Activated T-cell treated with anti-CD3 and anti-CD28 coated beads, Interleukin-2, amount 50 U/mL, for 24 hours (primary cell): ENCODE results near the gene SOX12.
"Not testable (repeated sequence)": the region's sequence is repeated elsewhere in the genome, so short reads cannot be mapped to it uniquely, and the experiment has no call there.

ENCODE experiments used
- DNase-seq: peaks from one replicate; pipeline ENCODE4 v3.0.0-alpha.2; 2020
- H3K27ac Mint-ChIP-seq: 2 replicates; pipeline ENCODE4 v1.8.0; 2020; ENCODE audit warnings: mild to moderate bottlenecking, mixed read lengths
- H3K27me3 Mint-ChIP-seq: 2 replicates; pipeline ENCODE4 v1.8.0; 2020; ENCODE audit warnings: mixed read lengths
- H3K36me3 Mint-ChIP-seq: 2 replicates; pipeline ENCODE4 v1.8.0; 2020; ENCODE audit warnings: low read depth, mixed read lengths
- H3K4me1 Mint-ChIP-seq: 2 replicates; pipeline ENCODE4 v1.8.0; 2020; ENCODE audit warnings: low read depth, mixed read lengths
- H3K4me3 Mint-ChIP-seq: 2 replicates; pipeline ENCODE4 v1.8.0; 2020; ENCODE audit warnings: mild to moderate bottlenecking, moderate library complexity, mixed read lengths
- H3K9me3 Mint-ChIP-seq: 2 replicates; pipeline ENCODE4 v1.8.0; 2020; ENCODE audit warnings: mixed read lengths

SOX12 gene

GRCh38 chr20:334578-334977 is 9.2 kb downstream of the SOX12 start:
- Mint-ChIP-seq H3K27ac (no peak overlapping the region), H3K4me1 (peaks cover 9% of the 10 kb centered on the region), H3K4me3 (no peak overlapping the region), H3K9me3 (no peaks in the 10 kb centered on the region), H3K36me3 (no peaks in the 10 kb centered on the region), H3K27me3 (no peaks in the 10 kb centered on the region)
- DNase-seq: no peak

GRCh38 chr20:336040-336439 is 10.7 kb downstream of the SOX12 start:
- not testable (repeated sequence) for H3K27ac Mint-ChIP-seq, H3K36me3 Mint-ChIP-seq, H3K27me3 Mint-ChIP-seq, H3K4me1 Mint-ChIP-seq, DNase-seq, H3K9me3 Mint-ChIP-seq, H3K4me3 Mint-ChIP-seq

GRCh38 chr20:341682-342081 is 16.3 kb downstream of the SOX12 start:
- Mint-ChIP-seq H3K36me3 (peaks cover 9% of the 10 kb centered on the region), H3K4me1 (peaks cover 13% of the 10 kb centered on the region), H3K9me3 (peaks cover 13% of the 10 kb centered on the region), H3K27me3 (peaks cover 4% of the 10 kb centered on the region), H3K4me3 (no peak overlapping the region), H3K27ac (peak overlapping the region; percentile 47)
- DNase-seq: peak; percentile 54

- Mint-ChIP-seq H3K27ac (no peak overlapping the region), H3K4me1 (peaks cover 14% of the 10 kb centered on the region), H3K27me3 (peaks cover 4% of the 10 kb centered on the region), H3K4me3 (no peak overlapping the region), H3K9me3 (peaks cover 13% of the 10 kb centered on the region), H3K36me3 (peaks cover 9% of the 10 kb centered on the region)
- DNase-seq: no peak
Measured at GRCh38 chr20:343107-343506, 17.8 kb downstream of the SOX12 start.

- Mint-ChIP-seq H3K4me1 (peaks cover 19% of the 10 kb centered on the region), H3K27me3 (peaks cover 4% of the 10 kb centered on the region), H3K4me3 (peak overlapping the region; percentile 73), H3K36me3 (peaks cover 9% of the 10 kb centered on the region), H3K27ac (peak overlapping the region; percentile 69), H3K9me3 (peaks cover 13% of the 10 kb centered on the region)
- DNase-seq: no peak
Measured at GRCh38 chr20:346033-346639, 20.8 kb downstream of the SOX12 start.

GRCh38 chr20:346640-347316 is 21.4 kb downstream of the SOX12 start, which contains the start of gene NRSN2:
TSS of gene NRSN2 (plus strand) at chr20:347111. CDS start at chr20:349644, 2,533 bp downstream.
- H3K27ac Mint-ChIP-seq: peak within 1 kb of the TSS; percentile 83
- peaks cover 11% of the 10 kb centered on the region for H3K9me3 Mint-ChIP-seq
- H3K4me3 Mint-ChIP-seq: peak within 1 kb of the TSS; percentile 85
- DNase-seq: peak; percentile 65
- H3K36me3 Mint-ChIP-seq: peaks cover 7% of the 10 kb centered on the region
- H3K27me3 Mint-ChIP-seq: peaks cover 4% of the 10 kb centered on the region
- peaks cover 14% of the 10 kb centered on the region for H3K4me1 Mint-ChIP-seq

- Mint-ChIP-seq H3K4me3 (peak overlapping the region; percentile 85), H3K27me3 (peaks cover 4% of the 10 kb centered on the region), H3K36me3 (peaks cover 2% of the 10 kb centered on the region), H3K4me1 (peaks cover 13% of the 10 kb centered on the region), H3K27ac (peak overlapping the region; percentile 83), H3K9me3 (peaks cover 6% of the 10 kb centered on the region)
- DNase-seq: no peak
Measured at GRCh38 chr20:347317-347639, 21.9 kb downstream of the SOX12 start.

- peak; percentile 79 for DNase-seq
- Mint-ChIP-seq H3K4me1 (peaks cover 13% of the 10 kb centered on the region), H3K9me3 (peaks cover 4% of the 10 kb centered on the region), H3K27me3 (peaks cover 4% of the 10 kb centered on the region), H3K4me3 (peak overlapping the region; percentile 85), H3K27ac (peak overlapping the region; percentile 83), H3K36me3 (peaks cover 1% of the 10 kb centered on the region)
Measured at GRCh38 chr20:347640-348484, 22.5 kb downstream of the SOX12 start.

- no peak overlapping the region for H3K4me3 Mint-ChIP-seq
- peaks cover 4% of the 10 kb centered on the region for H3K27me3 Mint-ChIP-seq
- H3K4me1 Mint-ChIP-seq: peaks cover 13% of the 10 kb centered on the region
- no peaks in the 10 kb centered on the region for H3K9me3 Mint-ChIP-seq
- no peak for DNase-seq
- H3K27ac Mint-ChIP-seq: no peak overlapping the region
- H3K36me3 Mint-ChIP-seq: no peaks in the 10 kb centered on the region
Measured at GRCh38 chr20:348972-349841, 23.9 kb downstream of the SOX12 start.

GRCh38 chr20:353166-353565 is 27.8 kb downstream of the SOX12 start:
- Mint-ChIP-seq H3K27me3 (no peaks in the 10 kb centered on the region), H3K9me3 (no peaks in the 10 kb centered on the region), H3K27ac (no peak overlapping the region), H3K4me1 (peaks cover 7% of the 10 kb centered on the region), H3K36me3 (no peaks in the 10 kb centered on the region), H3K4me3 (no peak overlapping the region)
- no peak for DNase-seq

- H3K4me3 Mint-ChIP-seq: no peak overlapping the region
- H3K27ac Mint-ChIP-seq: no peak overlapping the region
- H3K9me3 Mint-ChIP-seq: no peaks in the 10 kb centered on the region
- peak; percentile 87 for DNase-seq
- no peaks in the 10 kb centered on the region for H3K36me3 Mint-ChIP-seq
- no peaks in the 10 kb centered on the region for H3K27me3 Mint-ChIP-seq
- H3K4me1 Mint-ChIP-seq: peaks cover 3% of the 10 kb centered on the region
Measured at GRCh38 chr20:354298-354977, 29.1 kb downstream of the SOX12 start.

- not testable (repeated sequence) for H3K4me1 Mint-ChIP-seq, H3K36me3 Mint-ChIP-seq, H3K27ac Mint-ChIP-seq, DNase-seq, H3K9me3 Mint-ChIP-seq, H3K4me3 Mint-ChIP-seq, H3K27me3 Mint-ChIP-seq
Measured at GRCh38 chr20:356154-356553, 30.8 kb downstream of the SOX12 start.

GRCh38 chr20:356745-357144 is 31.4 kb downstream of the SOX12 start:
- Mint-ChIP-seq H3K4me1 (peaks cover 3% of the 10 kb centered on the region), H3K27ac (no peak overlapping the region), H3K4me3 (no peak overlapping the region), H3K9me3 (no peaks in the 10 kb centered on the region), H3K27me3 (no peaks in the 10 kb centered on the region), H3K36me3 (no peaks in the 10 kb centered on the region)
- DNase-seq: no peak
